Loucy (cell line): Measurements from ENCODE around the gene SIX3.

ENCODE experiments used
- H2AFZ ChIP-seq: fragments of 200-600 bp; sonication (generic); 2 replicates; pipeline ENCODE4 v1.6.0; 2016; ENCODE audit warnings: antibody characterized with exemption, mild to moderate bottlenecking, low read length, moderate library complexity
- H3F3A ChIP-seq: fragments of 200-600 bp; 2 replicates; pipeline ENCODE4 v1.6.0; 2016; ENCODE audit warnings: antibody characterized with exemption, low read depth, mild to moderate bottlenecking
- H3K27me3 ChIP-seq: fragments of 200-600 bp; sonication (generic); 2 replicates; pipeline ENCODE4 v1.6.1; 2014; ENCODE audit warnings: low read length, mild to moderate bottlenecking; ENCODE audit not compliant: insufficient read depth, poor library complexity, severe bottlenecking
- H3K36me3 ChIP-seq: fragments of 200-600 bp; sonication (generic); 2 replicates; pipeline ENCODE4 v1.6.1; 2016; ENCODE audit warnings: low read length; ENCODE audit not compliant: insufficient read depth
- H3K4me1 ChIP-seq: fragments of 200-600 bp; sonication (generic); 2 replicates; pipeline ENCODE4 v1.5.1; 2014; ENCODE audit warnings: low read length, mild to moderate bottlenecking; ENCODE audit not compliant: insufficient read depth, poor library complexity, severe bottlenecking
- H3K4me2 ChIP-seq: fragments of 200-600 bp; sonication (generic); 2 replicates; pipeline ENCODE4 v1.6.0; 2014; ENCODE audit warnings: antibody characterized with exemption, low read length, low read depth, mild to moderate bottlenecking; ENCODE audit not compliant: poor library complexity, severe bottlenecking
- H3K4me3 ChIP-seq: fragments of 200-600 bp; sonication (generic); 2 replicates; pipeline ENCODE4 v1.5.1; 2014; ENCODE audit warnings: low read length, mild to moderate bottlenecking, mixed read lengths; ENCODE audit not compliant: poor library complexity, severe bottlenecking
- H3K79me2 ChIP-seq: fragments of 200-600 bp; sonication (generic); 2 replicates; pipeline ENCODE4 v1.6.1; 2014; ENCODE audit warnings: low read length; ENCODE audit not compliant: insufficient read depth
- H3K9ac ChIP-seq: fragments of 200-600 bp; sonication (generic); 2 replicates; pipeline ENCODE4 v1.6.0; 2014; ENCODE audit warnings: mild to moderate bottlenecking, low read depth, low read length, moderate library complexity; ENCODE audit not compliant: poor library complexity, severe bottlenecking
- H3K9me2 ChIP-seq: fragments of 200-600 bp; sonication (generic); replicated peaks from 2 replicates; pipeline ENCODE4 v1.6.1; 2016; ENCODE audit warnings: low read depth, low read length, mixed read lengths
- H3K9me3 ChIP-seq: fragments of 200-600 bp; sonication (generic); 2 replicates; pipeline ENCODE4 v1.6.1; 2014; ENCODE audit warnings: mild to moderate bottlenecking, antibody characterized with exemption, low read length, low read depth; ENCODE audit not compliant: insufficient read depth
- H4K20me1 ChIP-seq: fragments of 200-600 bp; sonication (generic); 2 replicates; pipeline ENCODE4 v1.6.0; 2014; ENCODE audit warnings: antibody characterized with exemption, low read length, mild to moderate bottlenecking; ENCODE audit not compliant: insufficient read depth, poor library complexity, severe bottlenecking
- EZH2phosphoT487 ChIP-seq: fragments of 200-600 bp; IDR thresholded peaks from 2 replicates; pipeline ENCODE4 v1.6.1; 2018; ENCODE audit warnings: antibody characterized with exemption, mild to moderate bottlenecking, moderate library complexity, borderline replicate concordance
- TF ChIP-seq, protein P1 (sequence below): fragments of 200-600 bp; sonication (generic); conservative IDR thresholded peaks from 2 replicates; pipeline ENCODE4 v1.5.1; 2014; ENCODE audit warnings: mild to moderate bottlenecking, antibody characterized with exemption, low read length

SIX3 gene

GRCh38 chr2:44970846-44971450 is 29.4 kb downstream of the SIX3 start:
- no peaks in the 10 kb centered on the region for H3K36me3 ChIP-seq
- no peaks in the 10 kb centered on the region for H3K27me3 ChIP-seq
- H2AFZ ChIP-seq: no peak overlapping the region
- no peaks in the 10 kb centered on the region for H4K20me1 ChIP-seq
- H3F3A ChIP-seq: no peaks in the 10 kb centered on the region
- H3K9me2 ChIP-seq: no peaks in the 10 kb centered on the region
- no peaks in the 10 kb centered on the region for H3K4me1 ChIP-seq
- no peaks in the 10 kb centered on the region for H3K9me3 ChIP-seq
- H3K4me2 ChIP-seq: no peak overlapping the region
- no peak overlapping the region for H3K9ac ChIP-seq
- no peaks in the 10 kb centered on the region for H3K79me2 ChIP-seq
- no peak for TF ChIP-seq EZH2phosphoT487
- TF ChIP-seq, protein P1, sequence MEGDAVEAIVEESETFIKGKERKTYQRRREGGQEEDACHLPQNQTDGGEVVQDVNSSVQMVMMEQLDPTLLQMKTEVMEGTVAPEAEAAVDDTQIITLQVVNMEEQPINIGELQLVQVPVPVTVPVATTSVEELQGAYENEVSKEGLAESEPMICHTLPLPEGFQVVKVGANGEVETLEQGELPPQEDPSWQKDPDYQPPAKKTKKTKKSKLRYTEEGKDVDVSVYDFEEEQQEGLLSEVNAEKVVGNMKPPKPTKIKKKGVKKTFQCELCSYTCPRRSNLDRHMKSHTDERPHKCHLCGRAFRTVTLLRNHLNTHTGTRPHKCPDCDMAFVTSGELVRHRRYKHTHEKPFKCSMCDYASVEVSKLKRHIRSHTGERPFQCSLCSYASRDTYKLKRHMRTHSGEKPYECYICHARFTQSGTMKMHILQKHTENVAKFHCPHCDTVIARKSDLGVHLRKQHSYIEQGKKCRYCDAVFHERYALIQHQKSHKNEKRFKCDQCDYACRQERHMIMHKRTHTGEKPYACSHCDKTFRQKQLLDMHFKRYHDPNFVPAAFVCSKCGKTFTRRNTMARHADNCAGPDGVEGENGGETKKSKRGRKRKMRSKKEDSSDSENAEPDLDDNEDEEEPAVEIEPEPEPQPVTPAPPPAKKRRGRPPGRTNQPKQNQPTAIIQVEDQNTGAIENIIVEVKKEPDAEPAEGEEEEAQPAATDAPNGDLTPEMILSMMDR: no peak
- no peak overlapping the region for H3K4me3 ChIP-seq

DNA sequence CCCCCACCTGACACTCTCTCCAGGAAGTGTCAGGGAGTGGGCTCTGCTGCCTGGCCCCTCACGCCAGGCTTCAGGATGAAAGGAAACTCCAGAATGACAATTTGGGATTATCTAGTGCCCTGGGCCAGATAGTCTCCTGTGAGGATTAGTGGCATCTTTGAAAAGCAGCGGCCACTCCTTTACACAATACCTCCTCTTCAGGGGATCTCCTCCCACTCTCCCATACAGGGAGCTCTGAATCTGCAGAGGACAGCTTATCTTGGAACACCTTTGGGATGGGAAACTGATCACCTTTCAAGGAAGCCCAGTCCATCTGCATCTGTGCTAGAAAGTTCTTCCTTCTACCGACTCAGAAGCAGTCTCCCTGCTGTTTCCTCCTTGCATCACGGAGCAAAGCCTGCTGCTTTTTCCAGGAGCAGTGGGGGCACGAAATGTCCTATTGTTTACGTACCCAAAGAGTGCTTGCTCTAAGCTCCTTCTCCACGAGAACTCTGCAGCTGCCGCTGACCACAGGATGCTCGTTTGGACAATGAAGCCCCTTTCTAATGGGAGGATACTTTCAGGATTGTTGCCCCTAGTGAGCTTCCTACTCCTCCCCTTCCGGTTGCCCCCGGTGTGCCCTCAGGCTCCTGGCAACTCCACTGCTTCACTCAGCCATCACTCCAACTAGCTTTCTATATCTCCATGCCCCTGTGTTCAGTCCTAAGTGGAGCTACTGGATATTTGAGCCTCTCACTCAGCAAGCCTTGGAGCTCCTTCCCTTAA is 31.5 kb downstream of the SIX3 start:
- H3K9me3 ChIP-seq: no peaks in the 10 kb centered on the region
- H3K27me3 ChIP-seq: no peaks in the 10 kb centered on the region
- no peak overlapping the region for H2AFZ ChIP-seq
- no peaks in the 10 kb centered on the region for H3K9me2 ChIP-seq
- TF ChIP-seq, protein P1: no peak
- no peak for TF ChIP-seq EZH2phosphoT487
- H3K79me2 ChIP-seq: no peaks in the 10 kb centered on the region
- H3K9ac ChIP-seq: no peak overlapping the region
- H4K20me1 ChIP-seq: no peaks in the 10 kb centered on the region
- H3K4me2 ChIP-seq: no peak overlapping the region
- no peaks in the 10 kb centered on the region for H3K36me3 ChIP-seq
- no peaks in the 10 kb centered on the region for H3F3A ChIP-seq
- no peaks in the 10 kb centered on the region for H3K4me1 ChIP-seq
- no peak overlapping the region for H3K4me3 ChIP-seq

- Histone ChIP-seq H3K36me3 (no peaks in the 10 kb centered on the region), H4K20me1 (no peaks in the 10 kb centered on the region), H3F3A (no peaks in the 10 kb centered on the region), H3K9me2 (no peaks in the 10 kb centered on the region), H3K27me3 (no peaks in the 10 kb centered on the region), H3K4me3 (no peak overlapping the region), H3K9me3 (no peaks in the 10 kb centered on the region), H3K4me2 (no peak overlapping the region), H3K4me1 (no peaks in the 10 kb centered on the region), H3K9ac (no peak overlapping the region), H3K79me2 (no peaks in the 10 kb centered on the region), H2AFZ (no peak overlapping the region)
- TF ChIP-seq, protein P1: peak; percentile 84
- no peak for TF ChIP-seq EZH2phosphoT487
Observed at GRCh38 chr2:44974064-44974715, 32.7 kb downstream of the SIX3 start.
